ENCODE data around the gene PARP6.
A peak's percentile ranks its signal among the peaks of the same experiment; 100 is the strongest.

The PARP6 gene

GRCh38 chr15:72202302-72202701 lies 70.1 kb downstream of the PARP6 start:
- TF ChIP-seq CTCF (conservative IDR thresholded peaks at IDR 0.05; ENCODE audit: low read depth, low read length): no peak
- H3K4me3 ChIP-seq (ENCODE audit: low read depth, low read length): no peak overlapping the region
- no peak for DNase-seq (ENCODE audit: low read depth)

- no peak for TF ChIP-seq CTCF (conservative IDR thresholded peaks at IDR 0.05; ENCODE audit: low read depth, low read length)
- no peak overlapping the region for H3K4me3 ChIP-seq (ENCODE audit: low read depth, low read length)
- peak; percentile 43 for DNase-seq (ENCODE audit: low read depth)
Measured at GRCh38 chr15:72201391-72201921, 70.9 kb downstream of the PARP6 start.

- DNase-seq (ENCODE audit: low read depth): no peak
- TF ChIP-seq CTCF (conservative IDR thresholded peaks at IDR 0.05; ENCODE audit: low read depth, low read length): no peak
- no peak overlapping the region for H3K4me3 ChIP-seq (ENCODE audit: low read depth, low read length)
Measured at GRCh38 chr15:72200395-72201237, 71.7 kb downstream of the PARP6 start.

- peak; percentile 94 for TF ChIP-seq CTCF (conservative IDR thresholded peaks at IDR 0.05; ENCODE audit: low read depth, low read length)
- H3K4me3 ChIP-seq (ENCODE audit: low read depth, low read length): no peak overlapping the region
- peak; percentile 81 for DNase-seq (ENCODE audit: low read depth)
Measured at GRCh38 chr15:72199721-72200212, 72.6 kb downstream of the PARP6 start.

GRCh38 chr15:72199205-72199515 lies 73.2 kb downstream of the PARP6 start:
- no peak for DNase-seq (ENCODE audit: low read depth)
- TF ChIP-seq CTCF (conservative IDR thresholded peaks at IDR 0.05; ENCODE audit: low read depth, low read length): no peak
- no peak overlapping the region for H3K4me3 ChIP-seq (ENCODE audit: low read depth, low read length)

- no peak for DNase-seq (ENCODE audit: low read depth)
- TF ChIP-seq CTCF (conservative IDR thresholded peaks at IDR 0.05; ENCODE audit: low read depth, low read length): no peak
- no peak overlapping the region for H3K4me3 ChIP-seq (ENCODE audit: low read depth, low read length)
Measured at GRCh38 chr15:72198356-72199204, 73.8 kb downstream of the PARP6 start.
